Non-pigmented ciliary epithelial cell (primary cell): Measurements from ENCODE around the gene ADCY9.

Experiments used
- DNase-seq: peaks from one replicate; pipeline ENCODE4 v3.0.0-alpha.2; 2010; ENCODE audit warnings: low read depth

Gene ADCY9

DNA sequence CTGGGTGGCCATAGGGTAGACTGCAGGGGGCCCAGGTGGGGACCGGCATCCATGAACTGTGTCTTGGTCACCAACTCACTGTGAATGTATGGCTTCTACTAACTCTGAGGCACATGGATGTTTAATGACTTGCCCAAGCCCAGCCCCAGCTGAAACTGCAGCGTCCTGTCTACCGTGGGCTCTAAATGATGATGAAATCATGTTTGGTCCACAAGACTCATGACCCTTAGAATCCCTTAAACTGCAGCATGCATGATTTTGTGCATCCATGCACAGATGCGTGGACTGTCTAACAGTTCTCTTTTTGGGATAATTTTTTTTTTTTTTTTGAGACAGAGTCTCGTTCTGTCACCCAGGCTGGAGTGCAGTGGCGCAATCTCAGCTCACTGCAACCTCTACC lies 203.3 kb downstream of the ADCY9 start:
- no peak for DNase-seq
